ENCODE data around the gene DNAH14. TPM values are rescaled to one million over a fixed set of nuclear protein-coding genes. Genes with fewer than 3 reads are reported as not detected.

Gene DNAH14
- polyA plus RNA-seq, 1 donor from 2014 or later: 24.9 TPM

- Histone ChIP-seq H2AFZ (ENCODE audit: low read depth, low read length) (no peak overlapping the region), H3K27ac (ENCODE audit: low read length) (no peak overlapping the region), H3K9me2 (ENCODE audit: insufficient read depth, low read length) (no peaks in the 10 kb centered on the region), H3K9ac (ENCODE audit: low read length) (no peak overlapping the region), H3K9me3 (ENCODE audit: low read length) (no peaks in the 10 kb centered on the region), H3K4me3 (ENCODE audit: low read length) (no peak overlapping the region), H3K4me2 (ENCODE audit: low read length) (no peak overlapping the region), H3F3A (ENCODE audit: insufficient read depth, low read length, poor library complexity, severe bottlenecking) (no peaks in the 10 kb centered on the region), H4K20me1 (ENCODE audit: insufficient read depth) (no peaks in the 10 kb centered on the region), H3K79me2 (replicated peaks; ENCODE audit: insufficient read depth, low read length) (no peaks in the 10 kb centered on the region), H3K27me3 (ENCODE audit: insufficient read depth, low read depth, low read length) (no peaks in the 10 kb centered on the region), H3K36me3 (ENCODE audit: insufficient read depth, low read length) (no peaks in the 10 kb centered on the region)
- TF ChIP-seq RAD21 (conservative IDR thresholded peaks at IDR 0.05) (no peak), MXI1 (conservative IDR thresholded peaks at IDR 0.05; ENCODE audit: poor library complexity, severe bottlenecking) (no peak), EP300 (conservative IDR thresholded peaks at IDR 0.05; ENCODE audit: poor library complexity, severe bottlenecking) (no peak), POLR2AphosphoS5 (IDR thresholded peaks at IDR 0.05) (no peak), TAF1 (IDR thresholded peaks at IDR 0.05; ENCODE audit: low read depth) (no peak), REST (IDR thresholded peaks at IDR 0.05; ENCODE audit: borderline replicate concordance) (no peak), SMC3 (conservative IDR thresholded peaks at IDR 0.05; ENCODE audit: poor library complexity) (no peak), EZH2 (IDR thresholded peaks at IDR 0.05; ENCODE audit: borderline replicate concordance, insufficient read depth, low read length, poor library complexity, severe bottlenecking) (no peak)
- TF ChIP-seq, protein P1, sequence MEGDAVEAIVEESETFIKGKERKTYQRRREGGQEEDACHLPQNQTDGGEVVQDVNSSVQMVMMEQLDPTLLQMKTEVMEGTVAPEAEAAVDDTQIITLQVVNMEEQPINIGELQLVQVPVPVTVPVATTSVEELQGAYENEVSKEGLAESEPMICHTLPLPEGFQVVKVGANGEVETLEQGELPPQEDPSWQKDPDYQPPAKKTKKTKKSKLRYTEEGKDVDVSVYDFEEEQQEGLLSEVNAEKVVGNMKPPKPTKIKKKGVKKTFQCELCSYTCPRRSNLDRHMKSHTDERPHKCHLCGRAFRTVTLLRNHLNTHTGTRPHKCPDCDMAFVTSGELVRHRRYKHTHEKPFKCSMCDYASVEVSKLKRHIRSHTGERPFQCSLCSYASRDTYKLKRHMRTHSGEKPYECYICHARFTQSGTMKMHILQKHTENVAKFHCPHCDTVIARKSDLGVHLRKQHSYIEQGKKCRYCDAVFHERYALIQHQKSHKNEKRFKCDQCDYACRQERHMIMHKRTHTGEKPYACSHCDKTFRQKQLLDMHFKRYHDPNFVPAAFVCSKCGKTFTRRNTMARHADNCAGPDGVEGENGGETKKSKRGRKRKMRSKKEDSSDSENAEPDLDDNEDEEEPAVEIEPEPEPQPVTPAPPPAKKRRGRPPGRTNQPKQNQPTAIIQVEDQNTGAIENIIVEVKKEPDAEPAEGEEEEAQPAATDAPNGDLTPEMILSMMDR (IDR thresholded peaks at IDR 0.05; ENCODE audit: poor library complexity, severe bottlenecking): no peak
These were observed 443.7 kb downstream of the DNAH14 start for GRCh38 chr1:225373155-225373554.

DNA sequence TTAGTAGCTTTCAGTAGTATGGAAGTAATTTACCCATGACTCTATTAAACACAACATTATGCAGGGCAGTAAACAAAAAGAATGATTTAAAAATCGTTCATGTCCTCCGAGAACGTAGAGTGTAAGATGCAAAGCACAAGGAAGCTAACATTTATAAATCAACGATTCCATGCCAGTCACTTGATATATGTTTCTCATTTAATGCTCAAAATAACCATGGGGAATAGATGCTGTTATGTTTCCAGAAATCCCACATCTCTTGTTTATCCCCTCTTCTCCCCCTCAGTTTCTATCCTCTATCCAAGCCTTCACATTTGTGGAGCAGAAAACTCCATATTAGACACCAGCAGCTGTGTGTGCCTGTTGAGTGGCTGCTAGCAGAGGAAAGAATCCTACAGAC is 445.5 kb downstream of the DNAH14 start:
- no peak overlapping the region for H3K4me3 ChIP-seq (ENCODE audit: low read length)
- H3K79me2 ChIP-seq (replicated peaks; ENCODE audit: insufficient read depth, low read length): no peaks in the 10 kb centered on the region
- H3K4me2 ChIP-seq (ENCODE audit: low read length): no peak overlapping the region
- no peaks in the 10 kb centered on the region for H3K27me3 ChIP-seq (ENCODE audit: insufficient read depth, low read depth, low read length)
- H3K9me2 ChIP-seq (ENCODE audit: insufficient read depth, low read length): no peaks in the 10 kb centered on the region
- no peak overlapping the region for H3K27ac ChIP-seq (ENCODE audit: low read length)
- no peaks in the 10 kb centered on the region for H4K20me1 ChIP-seq (ENCODE audit: insufficient read depth)
- H3K36me3 ChIP-seq (ENCODE audit: insufficient read depth, low read length): no peaks in the 10 kb centered on the region
- H3F3A ChIP-seq (ENCODE audit: insufficient read depth, low read length, poor library complexity, severe bottlenecking): no peaks in the 10 kb centered on the region
- H3K9ac ChIP-seq (ENCODE audit: low read length): no peak overlapping the region
- no peaks in the 10 kb centered on the region for H3K9me3 ChIP-seq (ENCODE audit: low read length)
- TF ChIP-seq EZH2 (IDR thresholded peaks at IDR 0.05; ENCODE audit: borderline replicate concordance, insufficient read depth, low read length, poor library complexity, severe bottlenecking) (no peak), EP300 (conservative IDR thresholded peaks at IDR 0.05; ENCODE audit: poor library complexity, severe bottlenecking) (no peak)
- H2AFZ ChIP-seq (ENCODE audit: low read depth, low read length): no peak overlapping the region

DNA sequence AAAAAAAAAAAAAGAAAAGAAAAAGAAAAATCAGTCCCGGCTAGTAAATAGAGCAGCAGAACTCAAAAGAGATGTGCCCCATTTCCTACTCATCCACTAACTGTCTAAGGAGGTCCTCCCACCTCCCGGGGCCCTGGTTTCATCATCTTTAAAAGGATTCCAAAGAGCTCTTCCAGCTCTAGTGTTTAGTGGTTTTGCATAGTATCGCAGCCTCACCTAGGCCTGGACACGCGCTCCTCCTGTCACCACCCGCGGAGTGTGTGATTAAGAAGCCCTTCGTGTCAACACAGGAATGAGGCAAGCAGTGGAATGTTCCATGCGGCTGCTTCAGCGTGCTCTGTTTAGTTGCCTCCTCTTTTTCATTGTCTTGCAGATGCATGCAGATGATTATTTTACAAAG is 449.4 kb downstream of the DNAH14 start:
- H3K27ac ChIP-seq (ENCODE audit: low read length): no peak overlapping the region
- H3K4me2 ChIP-seq (ENCODE audit: low read length): no peak overlapping the region

More for the DNA sequence above, 449.4 kb downstream of the DNAH14 start:
- H3K9ac ChIP-seq (ENCODE audit: low read length): no peak overlapping the region
- TF ChIP-seq MXI1 (conservative IDR thresholded peaks at IDR 0.05; ENCODE audit: poor library complexity, severe bottlenecking): no peak
- no peak for TF ChIP-seq SMC3 (conservative IDR thresholded peaks at IDR 0.05; ENCODE audit: poor library complexity)
- no peak for TF ChIP-seq EP300 (conservative IDR thresholded peaks at IDR 0.05; ENCODE audit: poor library complexity, severe bottlenecking)
- TF ChIP-seq TAF1 (IDR thresholded peaks at IDR 0.05; ENCODE audit: low read depth): no peak
- no peaks in the 10 kb centered on the region for H3K27me3 ChIP-seq (ENCODE audit: insufficient read depth, low read depth, low read length)
- no peaks in the 10 kb centered on the region for H3K79me2 ChIP-seq (replicated peaks; ENCODE audit: insufficient read depth, low read length)
- no peaks in the 10 kb centered on the region for H3K9me2 ChIP-seq (ENCODE audit: insufficient read depth, low read length)
- no peaks in the 10 kb centered on the region for H3K9me3 ChIP-seq (ENCODE audit: low read length)
- no peaks in the 10 kb centered on the region for H3F3A ChIP-seq (ENCODE audit: insufficient read depth, low read length, poor library complexity, severe bottlenecking)
- no peak overlapping the region for H3K4me3 ChIP-seq (ENCODE audit: low read length)
- H4K20me1 ChIP-seq (ENCODE audit: insufficient read depth): no peaks in the 10 kb centered on the region
- H3K36me3 ChIP-seq (ENCODE audit: insufficient read depth, low read length): no peaks in the 10 kb centered on the region
- no peak overlapping the region for H2AFZ ChIP-seq (ENCODE audit: low read depth, low read length)
